Mammary epithelial cell (primary cell): ENCODE measurements around the gene SEMA3C.

Experiments
- CTCF ChIP-seq, 2 donors: IDR thresholded peaks in 1 of 2; conservative IDR thresholded peaks in 1 of 2; 2 replicates each; pipeline ENCODE4 v1.5.1; 2011 to 2012; ENCODE audit warnings: inconsistent platforms in 2 of 2, low read length in 2 of 2, mild to moderate bottlenecking in 2 of 2, control low read depth in 1 of 2, low read depth in 1 of 2; ENCODE audit not compliant: insufficient read depth in 1 of 2; ENCODE audit errors: extremely low read depth in 1 of 2
- EZH2 ChIP-seq: IDR thresholded peaks from 2 replicates; pipeline ENCODE4 v1.6.1; 2012; ENCODE audit warnings: low read length, inconsistent platforms, borderline replicate concordance

GRCh38 chr7:80885757-80886156 is 33.1 kb downstream of the SEMA3C start:
- no peak for TF ChIP-seq CTCF (conservative IDR thresholded peaks at IDR 0.05 in 1 of 2, IDR thresholded peaks at IDR 0.05 in 1 of 2; ENCODE audit: extremely low read depth in 1 of 2, insufficient read depth in 1 of 2, low read depth in 1 of 2, low read length in 2 of 2)
- TF ChIP-seq EZH2, result no peak
